Measurements from ENCODE around the gene RRP7A. TPM values are rescaled to one million over a fixed set of nuclear protein-coding genes. Genes with fewer than 3 reads are reported as not detected.
A peak's percentile ranks its signal among the peaks of the same experiment; 100 is the strongest.
"Not testable (repeated sequence)": the region's sequence is repeated elsewhere in the genome, so short reads cannot be mapped to it uniquely, and the experiment has no call there.

RRP7A gene
- total RNA-seq, 4 donors from 2014 or later = 20.2 to 27.8 (median 26.8) TPM

DNA sequence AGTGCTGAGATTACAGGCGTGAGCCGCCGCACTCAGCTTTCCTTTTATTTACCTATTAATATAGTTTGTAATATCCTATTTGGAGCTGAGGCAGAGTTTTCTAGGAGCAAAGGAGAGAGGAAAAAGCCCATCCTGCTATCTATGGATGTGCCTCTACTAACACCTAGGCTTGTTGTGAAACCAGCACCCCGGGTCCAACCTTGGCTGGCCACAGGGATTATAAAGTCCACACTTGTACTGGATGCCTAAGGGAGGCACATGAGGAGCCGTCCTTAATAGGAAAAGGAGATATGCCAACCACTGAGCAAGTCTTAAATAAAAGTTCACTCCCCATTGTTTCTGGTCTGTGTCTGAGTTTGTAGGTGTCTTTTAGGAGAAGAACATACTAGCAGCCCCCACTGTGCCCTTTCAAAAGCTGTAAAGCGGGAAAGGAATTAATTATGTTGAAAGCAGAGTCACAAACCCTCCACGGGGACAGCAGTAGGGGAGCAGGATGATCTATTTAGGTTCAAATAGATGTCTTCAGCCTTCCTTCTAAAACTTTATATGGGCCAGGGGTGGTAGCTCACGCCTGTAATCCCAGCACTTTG lies 29.3 kb downstream of the RRP7A start:
- intact Hi-C loops (cut with DNase I) = no loop called here
- Histone ChIP-seq H3K27me3 (no peaks in the 10 kb centered on the region), H3K36me3 (no peaks in the 10 kb centered on the region), H3K9me3 (no peaks in the 10 kb centered on the region), H3K4me1 (peaks cover 0 to 6% of the 10 kb centered on the region in 2 donors), H3K27ac (no peak overlapping the region), H3K4me3 (replicated peaks in 1 of 3) (no peak overlapping the region)
- no peak for DNase-seq
- 75 to 83% methylated on average over 8 of the region's 8 CpGs for WGBS, 2 donors
- TF ChIP-seq POLR2A (IDR thresholded peaks at IDR 0.05) = no peak
- TF ChIP-seq, protein P1, sequence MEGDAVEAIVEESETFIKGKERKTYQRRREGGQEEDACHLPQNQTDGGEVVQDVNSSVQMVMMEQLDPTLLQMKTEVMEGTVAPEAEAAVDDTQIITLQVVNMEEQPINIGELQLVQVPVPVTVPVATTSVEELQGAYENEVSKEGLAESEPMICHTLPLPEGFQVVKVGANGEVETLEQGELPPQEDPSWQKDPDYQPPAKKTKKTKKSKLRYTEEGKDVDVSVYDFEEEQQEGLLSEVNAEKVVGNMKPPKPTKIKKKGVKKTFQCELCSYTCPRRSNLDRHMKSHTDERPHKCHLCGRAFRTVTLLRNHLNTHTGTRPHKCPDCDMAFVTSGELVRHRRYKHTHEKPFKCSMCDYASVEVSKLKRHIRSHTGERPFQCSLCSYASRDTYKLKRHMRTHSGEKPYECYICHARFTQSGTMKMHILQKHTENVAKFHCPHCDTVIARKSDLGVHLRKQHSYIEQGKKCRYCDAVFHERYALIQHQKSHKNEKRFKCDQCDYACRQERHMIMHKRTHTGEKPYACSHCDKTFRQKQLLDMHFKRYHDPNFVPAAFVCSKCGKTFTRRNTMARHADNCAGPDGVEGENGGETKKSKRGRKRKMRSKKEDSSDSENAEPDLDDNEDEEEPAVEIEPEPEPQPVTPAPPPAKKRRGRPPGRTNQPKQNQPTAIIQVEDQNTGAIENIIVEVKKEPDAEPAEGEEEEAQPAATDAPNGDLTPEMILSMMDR (IDR thresholded peaks at IDR 0.05) = no peak

DNA sequence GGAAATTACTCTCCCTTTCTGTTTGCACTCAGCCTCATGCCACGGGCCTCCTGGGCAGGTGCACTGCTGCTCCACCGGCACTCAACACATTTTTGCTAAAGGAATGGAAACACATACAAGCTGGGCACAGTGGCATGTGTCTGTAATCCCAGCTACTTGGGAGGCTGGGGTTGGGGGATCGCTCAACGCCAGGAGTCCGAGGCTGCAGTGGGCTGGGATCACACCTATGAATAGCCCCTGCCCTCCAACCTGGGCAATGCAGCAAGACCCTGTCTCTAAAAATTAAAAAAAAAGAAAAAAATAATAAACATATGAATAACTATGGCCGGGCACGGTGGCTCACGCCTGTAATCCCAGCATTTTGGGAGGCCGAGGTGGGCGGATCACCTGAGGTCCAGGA lies 30.6 kb downstream of the RRP7A start:
- Histone ChIP-seq H3K4me1 (peaks cover 0 to 5% of the 10 kb centered on the region in 2 donors), H3K9me3 (no peaks in the 10 kb centered on the region), H3K27ac (no peak overlapping the region), H3K27me3 (no peaks in the 10 kb centered on the region), H3K36me3 (no peaks in the 10 kb centered on the region), H3K4me3 (replicated peaks in 1 of 3) (no peak overlapping the region)
- TF ChIP-seq, protein P1 (IDR thresholded peaks at IDR 0.05) = no peak
- no peak for TF ChIP-seq POLR2A (IDR thresholded peaks at IDR 0.05)
- no peak for DNase-seq
- WGBS, 2 donors = 94 to 97% methylated on average over 10 of the region's 10 CpGs
- intact Hi-C loops (cut with DNase I) = no loop called here

DNA sequence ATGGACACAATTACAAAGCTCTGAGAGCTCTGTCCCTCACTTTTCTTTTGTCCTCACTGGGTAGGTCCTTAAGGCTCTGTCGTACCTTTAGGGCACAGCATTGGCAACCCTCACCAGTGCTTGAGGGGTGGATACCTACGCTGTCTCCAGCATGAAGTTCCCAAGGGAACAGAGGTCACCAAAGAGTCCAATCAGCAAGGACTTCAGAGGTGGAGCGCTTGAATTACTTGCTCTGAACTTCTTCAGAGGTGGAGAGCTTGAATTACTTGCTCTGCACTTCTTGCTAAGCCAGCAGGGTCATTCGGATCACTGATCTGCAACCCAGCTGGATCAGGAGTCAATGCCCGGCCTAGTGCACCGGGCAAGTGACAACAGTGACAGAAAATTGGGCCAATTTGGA lies 35.1 kb downstream of the RRP7A start:
- H3K27me3 ChIP-seq = no peaks in the 10 kb centered on the region
- no peaks in the 10 kb centered on the region for H3K36me3 ChIP-seq
- peaks cover 0 to 5% of the 10 kb centered on the region in 2 donors for H3K4me1 ChIP-seq
- no peaks in the 10 kb centered on the region for H3K9me3 ChIP-seq
- intact Hi-C loops (cut with DNase I) = no loop called here
- H3K4me3 ChIP-seq (replicated peaks in 1 of 3) = no peak overlapping the region
- DNase-seq = peak; percentile 72 to 73
- 22 to 40% methylated on average over 5 to 6 of the region's 6 CpGs for WGBS, 2 donors
- peak overlapping the region in 1 of 3 donors; percentile 6 for H3K27ac ChIP-seq
- TF ChIP-seq, protein P1 (IDR thresholded peaks at IDR 0.05) = no peak
- no peak for TF ChIP-seq POLR2A (IDR thresholded peaks at IDR 0.05)

DNA sequence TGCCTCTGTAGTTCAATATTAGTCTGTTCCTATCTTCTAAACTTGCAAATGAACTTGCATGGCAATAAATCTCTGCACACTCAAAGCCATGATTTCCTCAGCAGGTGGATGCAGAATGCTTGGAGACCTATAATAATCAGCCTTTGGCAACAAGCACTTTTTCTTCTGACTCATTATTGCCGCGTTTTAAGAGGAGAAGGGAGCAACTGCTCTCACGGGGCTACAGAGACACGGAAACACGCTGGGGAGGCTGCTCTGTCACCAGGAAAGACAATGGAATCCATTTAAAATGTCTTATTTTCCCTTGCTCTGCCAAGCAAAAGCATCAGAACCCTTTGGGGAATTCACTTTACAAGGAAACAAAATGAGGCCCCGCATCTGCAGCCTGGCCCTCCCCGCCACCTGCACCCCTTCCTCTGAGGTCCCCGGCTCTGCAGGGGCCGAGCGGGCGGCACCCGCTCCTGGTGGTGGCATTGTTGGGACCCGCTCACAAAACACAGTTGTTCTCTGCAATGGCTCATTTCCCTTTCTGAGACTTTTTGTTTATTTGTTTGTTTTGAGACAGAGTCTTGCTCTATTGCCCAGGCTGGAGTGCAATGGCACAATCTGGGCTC lies 35.9 kb downstream of the RRP7A start:
- DNase-seq; H3K27me3 ChIP-seq; H3K9me3 ChIP-seq; H3K27ac ChIP-seq; H3K4me1 ChIP-seq; H3K4me3 ChIP-seq (replicated peaks in 1 of 3); intact Hi-C loops (cut with DNase I); H3K36me3 ChIP-seq: not testable (repeated sequence)
- WGBS, 2 donors = no CpG with 5 or more reads among the region's 13 CpGs

DNA sequence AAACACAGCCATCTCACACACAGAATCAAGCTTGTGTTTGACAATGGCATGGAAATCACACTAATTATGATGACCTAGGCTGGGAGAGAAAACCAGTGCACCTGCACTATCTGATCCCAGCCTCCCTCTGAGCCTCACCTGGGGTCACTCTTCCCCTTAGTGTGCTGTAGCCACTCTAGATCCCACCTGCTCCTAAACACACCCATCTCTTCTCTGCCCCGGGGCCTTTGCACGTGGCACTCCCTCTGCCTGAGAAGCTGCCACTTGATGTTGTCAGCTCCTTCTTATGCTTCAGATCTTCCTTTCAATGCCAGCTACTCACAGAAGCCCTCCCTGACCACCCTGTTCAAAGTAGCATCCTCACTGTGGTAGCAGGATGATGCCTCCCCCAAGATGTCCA lies 44.5 kb downstream of the RRP7A start:
- H3K27ac ChIP-seq = no peak overlapping the region
- intact Hi-C loops (cut with DNase I) = no loop called here
- H3K27me3 ChIP-seq = no peaks in the 10 kb centered on the region
- no peaks in the 10 kb centered on the region for H3K36me3 ChIP-seq
- no peak overlapping the region for H3K4me3 ChIP-seq (replicated peaks in 1 of 3)
- WGBS, 2 donors = 84 to 97% methylated on average over 2 of the region's 2 CpGs
- H3K9me3 ChIP-seq = no peaks in the 10 kb centered on the region
- H3K4me1 ChIP-seq = no peaks in the 10 kb centered on the region
- TF ChIP-seq, protein P1 (IDR thresholded peaks at IDR 0.05) = no peak
- TF ChIP-seq POLR2A (IDR thresholded peaks at IDR 0.05) = no peak
- no peak for DNase-seq

Measured in thyroid gland (tissue), 4 donors.